ENCODE measurements around the gene CFAP126. TPM values are rescaled to one million over a fixed set of nuclear protein-coding genes. Genes with fewer than 3 reads are reported as not detected.
"Not testable (repeated sequence)": the region's sequence is repeated elsewhere in the genome, so short reads cannot be mapped to it uniquely, and the experiment has no call there.

Gene CFAP126
- polyA plus RNA-seq, 3 donors = 0.10 to 0.63 TPM; not detected in 1

GRCh38 chr1:161389158-161389557 lies 21.5 kb upstream of the CFAP126 start:
- H3K27ac ChIP-seq (ENCODE audit: low read depth, low read length) = not testable (repeated sequence)
- WGBS, 3 donors = 74 to 82% (median 77%) methylated on average over 16 of the region's 16 CpGs

GRCh38 chr1:161388639-161389038 lies 21.0 kb upstream of the CFAP126 start:
- 85 to 96% (median 87%) methylated on average over 3 of the region's 3 CpGs for WGBS, 3 donors
- no peak overlapping the region for H3K27ac ChIP-seq (ENCODE audit: low read depth, low read length)

- 24 to 44% (median 27%) methylated on average over 4 of the region's 4 CpGs for WGBS, 3 donors
- H3K27ac ChIP-seq (ENCODE audit: low read depth, low read length) = no peak overlapping the region
Measured at GRCh38 chr1:161382214-161383019, 14.7 kb upstream of the CFAP126 start.

GRCh38 chr1:161381707-161382106 lies 14.0 kb upstream of the CFAP126 start:
- 42 to 63% (median 56%) methylated on average over 6 of the region's 6 CpGs for WGBS, 3 donors
- H3K27ac ChIP-seq (ENCODE audit: low read depth, low read length) = no peak overlapping the region

GRCh38 chr1:161379071-161379470 lies 11.4 kb upstream of the CFAP126 start:
- 70 to 86% (median 80%) methylated on average over 18 of the region's 18 CpGs for WGBS, 3 donors
- H3K27ac ChIP-seq (ENCODE audit: low read depth, low read length) = no peak overlapping the region

GRCh38 chr1:161378014-161378413 lies 10.3 kb upstream of the CFAP126 start:
- H3K27ac ChIP-seq (ENCODE audit: low read depth, low read length) = no peak overlapping the region
- 78 to 93% (median 83%) methylated on average over 5 of the region's 5 CpGs for WGBS, 3 donors

GRCh38 chr1:161374373-161374772 lies 6.7 kb upstream of the CFAP126 start:
- 40 to 48% (median 47%) methylated on average over 2 of the region's 2 CpGs for WGBS, 3 donors
- H3K27ac ChIP-seq (ENCODE audit: low read depth, low read length) = no peak overlapping the region

- no peak overlapping the region for H3K27ac ChIP-seq (ENCODE audit: low read depth, low read length)
Measured at GRCh38 chr1:161373442-161373841, 5.8 kb upstream of the CFAP126 start.

GRCh38 chr1:161365207-161365606 lies 2.5 kb downstream of the CFAP126 start:
- no peak overlapping the region for H3K27ac ChIP-seq (ENCODE audit: low read depth, low read length)

- H3K27ac ChIP-seq (ENCODE audit: low read depth, low read length) = no peak overlapping the region
Measured at GRCh38 chr1:161364332-161364731, 3.3 kb downstream of the CFAP126 start.

- H3K27ac ChIP-seq (ENCODE audit: low read depth, low read length) = no peak overlapping the region
Measured at GRCh38 chr1:161359291-161359690, 8.4 kb downstream of the CFAP126 start.

- WGBS, 3 donors = 97 to 98% (median 97%) methylated on average over 8 of the region's 8 CpGs
- H3K27ac ChIP-seq (ENCODE audit: low read depth, low read length) = no peak overlapping the region
Measured at GRCh38 chr1:161357073-161357472, 10.6 kb downstream of the CFAP126 start.

- 44 to 76% (median 54%) methylated on average over 1 of the region's 1 CpG for WGBS, 3 donors
- no peak overlapping the region for H3K27ac ChIP-seq (ENCODE audit: low read depth, low read length)
Measured at GRCh38 chr1:161351482-161351881, 16.2 kb downstream of the CFAP126 start.

- 74 to 91% (median 80%) methylated on average over 1 of the region's 1 CpG for WGBS, 3 donors
- H3K27ac ChIP-seq (ENCODE audit: low read depth, low read length) = peak overlapping the region; percentile 54
Measured at GRCh38 chr1:161350671-161351070, 17.0 kb downstream of the CFAP126 start.

GRCh38 chr1:161342821-161343220 lies 24.9 kb downstream of the CFAP126 start:
- WGBS, 3 donors = 93 to 97% (median 94%) methylated on average over 5 of the region's 5 CpGs
- H3K27ac ChIP-seq (ENCODE audit: low read depth, low read length) = no peak overlapping the region

GRCh38 chr1:161342177-161342576 lies 25.5 kb downstream of the CFAP126 start:
- H3K27ac ChIP-seq (ENCODE audit: low read depth, low read length) = no peak overlapping the region
- 92 to 94% (median 93%) methylated on average over 2 of the region's 2 CpGs for WGBS, 3 donors

- no peak overlapping the region for H3K27ac ChIP-seq (ENCODE audit: low read depth, low read length)
- WGBS, 3 donors = 84 to 87% (median 85%) methylated on average over 3 of the region's 3 CpGs
Measured at GRCh38 chr1:161335796-161336195, 31.9 kb downstream of the CFAP126 start.

GRCh38 chr1:161333166-161333565 lies 34.5 kb downstream of the CFAP126 start:
- no peak overlapping the region for H3K27ac ChIP-seq (ENCODE audit: low read depth, low read length)
- WGBS, 3 donors = 93 to 96% (median 96%) methylated on average over 9 of the region's 9 CpGs

- no peak overlapping the region for H3K27ac ChIP-seq (ENCODE audit: low read depth, low read length)
- WGBS, 3 donors = 93 to 97% (median 94%) methylated on average over 4 of the region's 4 CpGs
Measured at GRCh38 chr1:161330346-161330745, 37.3 kb downstream of the CFAP126 start.

- 68 to 83% (median 82%) methylated on average over 4 of the region's 4 CpGs for WGBS, 3 donors
- H3K27ac ChIP-seq (ENCODE audit: low read depth, low read length) = no peak overlapping the region
Measured at GRCh38 chr1:161324020-161324419, 43.7 kb downstream of the CFAP126 start.
